ENCODE data around the gene COQ4.

DNA sequence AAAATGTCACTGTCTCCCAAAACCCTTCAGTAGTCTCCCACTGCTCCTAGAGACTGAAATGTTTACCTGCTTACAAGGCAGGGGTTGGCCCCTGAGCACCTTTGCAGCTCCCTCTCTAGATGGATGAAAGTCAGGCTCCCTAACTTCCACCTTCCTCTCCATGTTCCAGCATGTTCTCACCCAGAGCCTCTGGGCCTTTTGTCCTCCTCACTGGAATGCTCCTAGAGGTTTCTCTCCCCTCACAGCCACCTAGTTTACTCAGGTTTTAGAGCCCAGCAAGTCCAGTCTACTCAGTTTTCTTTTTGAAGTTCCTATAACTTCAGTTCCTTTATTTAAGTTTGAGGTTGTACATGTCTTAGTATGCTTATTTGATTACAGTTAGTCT, 47.7 kb downstream of the COQ4 start:
- TF ChIP-seq SIN3A (IDR thresholded peaks at IDR 0.05; ENCODE audit: borderline replicate concordance, insufficient read depth, low read depth, low read length) = no peak
- no peak for TF ChIP-seq CTCF (IDR thresholded peaks at IDR 0.05)
- no peak for TF ChIP-seq POLR2AphosphoS5 (IDR thresholded peaks at IDR 0.05; ENCODE audit: low read depth, low read length)
- TF ChIP-seq, protein P1, sequence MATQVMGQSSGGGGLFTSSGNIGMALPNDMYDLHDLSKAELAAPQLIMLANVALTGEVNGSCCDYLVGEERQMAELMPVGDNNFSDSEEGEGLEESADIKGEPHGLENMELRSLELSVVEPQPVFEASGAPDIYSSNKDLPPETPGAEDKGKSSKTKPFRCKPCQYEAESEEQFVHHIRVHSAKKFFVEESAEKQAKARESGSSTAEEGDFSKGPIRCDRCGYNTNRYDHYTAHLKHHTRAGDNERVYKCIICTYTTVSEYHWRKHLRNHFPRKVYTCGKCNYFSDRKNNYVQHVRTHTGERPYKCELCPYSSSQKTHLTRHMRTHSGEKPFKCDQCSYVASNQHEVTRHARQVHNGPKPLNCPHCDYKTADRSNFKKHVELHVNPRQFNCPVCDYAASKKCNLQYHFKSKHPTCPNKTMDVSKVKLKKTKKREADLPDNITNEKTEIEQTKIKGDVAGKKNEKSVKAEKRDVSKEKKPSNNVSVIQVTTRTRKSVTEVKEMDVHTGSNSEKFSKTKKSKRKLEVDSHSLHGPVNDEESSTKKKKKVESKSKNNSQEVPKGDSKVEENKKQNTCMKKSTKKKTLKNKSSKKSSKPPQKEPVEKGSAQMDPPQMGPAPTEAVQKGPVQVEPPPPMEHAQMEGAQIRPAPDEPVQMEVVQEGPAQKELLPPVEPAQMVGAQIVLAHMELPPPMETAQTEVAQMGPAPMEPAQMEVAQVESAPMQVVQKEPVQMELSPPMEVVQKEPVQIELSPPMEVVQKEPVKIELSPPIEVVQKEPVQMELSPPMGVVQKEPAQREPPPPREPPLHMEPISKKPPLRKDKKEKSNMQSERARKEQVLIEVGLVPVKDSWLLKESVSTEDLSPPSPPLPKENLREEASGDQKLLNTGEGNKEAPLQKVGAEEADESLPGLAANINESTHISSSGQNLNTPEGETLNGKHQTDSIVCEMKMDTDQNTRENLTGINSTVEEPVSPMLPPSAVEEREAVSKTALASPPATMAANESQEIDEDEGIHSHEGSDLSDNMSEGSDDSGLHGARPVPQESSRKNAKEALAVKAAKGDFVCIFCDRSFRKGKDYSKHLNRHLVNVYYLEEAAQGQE (IDR thresholded peaks at IDR 0.05; ENCODE audit: insufficient read depth in 1 of 2, low read depth in 2 of 2, low read length in 1 of 2) = no peak
- TF ChIP-seq TCF7L2 (IDR thresholded peaks at IDR 0.05; ENCODE audit: low read depth, low read length) = no peak

Measured in Panc1 (cell line).